Mammary epithelial cell (primary cell): ENCODE measurements around the gene NKG7.

Experiments
- CTCF ChIP-seq, 2 donors: IDR thresholded peaks in 1 of 2; conservative IDR thresholded peaks in 1 of 2; 2 replicates each; pipeline ENCODE4 v1.5.1; 2011 to 2012; ENCODE audit warnings: inconsistent platforms in 2 of 2, low read length in 2 of 2, mild to moderate bottlenecking in 2 of 2, control low read depth in 1 of 2, low read depth in 1 of 2; ENCODE audit not compliant: insufficient read depth in 1 of 2; ENCODE audit errors: extremely low read depth in 1 of 2
- EZH2 ChIP-seq: IDR thresholded peaks from 2 replicates; pipeline ENCODE4 v1.6.1; 2012; ENCODE audit warnings: low read length, inconsistent platforms, borderline replicate concordance

- TF ChIP-seq EZH2 (no peak), CTCF (conservative IDR thresholded peaks at IDR 0.05 in 1 of 2, IDR thresholded peaks at IDR 0.05 in 1 of 2; ENCODE audit: extremely low read depth in 1 of 2, insufficient read depth in 1 of 2, low read depth in 1 of 2, low read length in 2 of 2) (no peak)
These were observed 26.8 kb upstream of the NKG7 start for GRCh38 chr19:51399231-51399630.
